ES-I3 (cell line): Measurements from ENCODE around the gene PAQR4.
"Not testable (repeated sequence)": the region's sequence is repeated elsewhere in the genome, so short reads cannot be mapped to it uniquely, and the experiment has no call there.

ENCODE experiments used
- H3K36me3 ChIP-seq: 2 replicates; pipeline ENCODE4 v1.6.1; 2013; ENCODE audit warnings: mild to moderate bottlenecking, low read length, control low read depth, moderate library complexity; ENCODE audit not compliant: insufficient read depth
- H3K4me1 ChIP-seq: 2 replicates; pipeline ENCODE4 v1.6.1; 2013; ENCODE audit warnings: mild to moderate bottlenecking, control low read depth, low read length; ENCODE audit not compliant: insufficient read depth
- H3K9ac ChIP-seq: 2 replicates; pipeline ENCODE4 v1.6.1; 2013; ENCODE audit warnings: low read depth, mild to moderate bottlenecking, low read length, moderate library complexity
- H3K9me3 ChIP-seq: 2 replicates; pipeline ENCODE4 v1.6.1; 2013; ENCODE audit warnings: mild to moderate bottlenecking, low read length, moderate library complexity; ENCODE audit not compliant: control insufficient read depth, insufficient read depth

The PAQR4 gene

DNA sequence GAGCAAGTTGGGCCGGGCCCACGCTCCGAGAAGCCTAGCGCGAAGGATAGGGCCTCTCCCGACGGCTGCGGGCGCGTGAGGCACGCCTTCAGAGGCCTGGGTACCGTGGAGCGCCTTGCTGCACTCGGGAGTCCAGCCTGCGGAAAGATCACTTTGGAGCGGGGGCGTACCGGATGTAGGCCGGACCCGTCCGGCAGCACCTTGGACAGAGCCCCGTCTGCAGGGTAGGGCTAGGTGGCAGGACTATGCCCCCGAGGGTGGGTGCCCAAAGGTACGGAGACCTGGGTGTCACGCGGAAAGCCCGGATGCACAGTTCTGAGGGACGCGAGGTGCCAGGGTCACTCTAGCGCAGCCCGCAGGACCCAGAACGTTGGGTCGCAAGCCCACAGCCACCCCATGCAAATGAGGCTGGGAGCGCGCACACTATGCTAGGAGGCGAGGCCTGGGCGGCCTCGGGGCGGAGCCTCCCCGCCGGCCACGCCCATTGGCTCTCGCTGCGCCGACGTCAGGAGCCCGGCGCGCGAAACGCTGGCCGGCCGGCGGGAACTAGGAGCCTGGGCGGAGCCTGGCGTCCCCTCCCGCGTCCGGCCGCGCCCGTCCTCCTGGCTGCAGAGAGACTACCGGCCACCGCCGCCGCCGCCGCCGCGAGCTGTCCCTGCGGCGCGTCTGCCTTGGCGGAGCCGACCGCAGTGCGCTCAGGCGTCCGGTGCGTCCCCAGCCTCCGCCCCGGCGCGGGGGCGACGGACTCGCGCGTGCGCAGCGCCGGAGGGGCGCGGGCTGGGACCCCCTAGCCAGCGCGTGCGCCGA is at the start of gene PAQR4:
PAQR4 (plus strand) TSS at position 611 of the 807 bp plus-strand sequence. CDS start 327 bp downstream, outside the sequence.
- peak within 1 kb of the TSS; percentile 91 for H3K9ac ChIP-seq
- peaks cover 3% of the 10 kb centered on the region; the same call in 1 of the 2 replicates for H3K36me3 ChIP-seq
- H3K4me1 ChIP-seq, result peaks cover 6% of the 10 kb centered on the region; the same call in 1 of the 2 replicates
- no peaks in the 10 kb centered on the region for H3K9me3 ChIP-seq

DNA sequence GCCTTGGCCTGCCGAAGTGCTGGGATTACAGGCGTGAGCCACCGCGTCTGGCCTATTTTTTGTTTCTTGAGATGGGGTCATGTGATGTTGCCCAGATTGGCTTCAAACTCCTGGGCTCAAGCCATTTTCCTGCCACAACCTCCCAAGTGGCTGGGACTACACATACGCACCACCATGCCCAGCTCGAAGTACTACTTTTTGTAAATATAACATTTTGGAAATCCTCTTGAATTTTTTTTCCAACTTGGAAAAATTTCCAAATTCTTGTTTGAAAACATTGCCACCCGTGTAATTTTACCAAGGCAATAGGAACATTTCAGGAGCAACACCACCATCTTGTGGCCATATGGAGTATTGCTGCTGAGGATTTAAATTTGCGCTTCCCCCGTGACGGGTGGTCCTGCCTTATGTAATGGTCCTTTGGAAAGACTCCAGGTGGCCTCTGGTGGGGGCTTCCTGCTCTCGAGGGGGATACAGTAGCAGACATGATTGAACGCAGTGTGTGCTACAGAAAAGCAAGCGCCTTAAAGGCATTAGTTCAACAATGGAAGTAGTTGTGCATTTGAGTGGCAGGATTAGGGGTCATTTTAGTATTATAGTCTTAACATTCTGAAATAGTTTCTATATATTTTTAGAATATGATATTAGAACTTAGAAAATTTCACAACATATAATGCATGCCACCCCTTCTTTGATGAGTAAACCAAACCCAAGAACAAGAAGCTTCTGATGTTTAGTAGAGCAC is 49.5 kb upstream of the PAQR4 start:
- no peaks in the 10 kb centered on the region; the same call in 1 of the 2 replicates for H3K36me3 ChIP-seq
- no peak overlapping the region for H3K9ac ChIP-seq
- peaks cover 3% of the 10 kb centered on the region; the same call in 1 of the 2 replicates for H3K4me1 ChIP-seq

GRCh38 chr16:2923481-2923880 is 45.7 kb upstream of the PAQR4 start:
- H3K36me3 ChIP-seq, result no peaks in the 10 kb centered on the region; the same call in 1 of the 2 replicates
- peaks cover 5% of the 10 kb centered on the region; the same call in 1 of the 2 replicates for H3K4me1 ChIP-seq
- no peak overlapping the region for H3K9ac ChIP-seq
- no peaks in the 10 kb centered on the region for H3K9me3 ChIP-seq

More for the DNA sequence above, 49.5 kb upstream of the PAQR4 start:
- H3K9me3 ChIP-seq, result no peaks in the 10 kb centered on the region

GRCh38 chr16:2924901-2925755 is 44.0 kb upstream of the PAQR4 start:
- H3K36me3 ChIP-seq, result no peaks in the 10 kb centered on the region; the same call in 1 of the 2 replicates
- H3K4me1 ChIP-seq, result peaks cover 5% of the 10 kb centered on the region; the same call in 1 of the 2 replicates
- H3K9ac ChIP-seq, result peak overlapping the region; percentile 55
- H3K9me3 ChIP-seq, result no peaks in the 10 kb centered on the region

GRCh38 chr16:2925951-2926649 is 43.0 kb upstream of the PAQR4 start:
- Histone ChIP-seq H3K9me3 (no peaks in the 10 kb centered on the region), H3K4me1 (peaks cover 5% of the 10 kb centered on the region; the same call in 1 of the 2 replicates), H3K9ac (peak overlapping the region; percentile 55), H3K36me3 (no peaks in the 10 kb centered on the region; the same call in 1 of the 2 replicates)

DNA sequence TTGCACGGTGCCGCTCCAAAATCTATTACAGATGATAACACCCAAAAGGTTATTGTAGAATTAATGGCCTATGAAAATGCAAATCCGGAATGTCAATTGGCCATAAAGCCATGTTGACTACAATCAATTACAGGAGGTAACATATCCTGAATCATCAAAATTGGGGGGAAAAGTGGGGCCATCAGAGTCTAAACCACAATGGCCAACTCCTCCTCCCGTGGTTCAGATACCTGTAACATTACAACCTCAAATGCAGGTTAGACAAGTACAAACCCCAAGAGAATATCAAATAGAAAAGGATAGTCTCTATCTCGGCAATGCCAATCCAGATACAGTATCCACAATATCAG is 42.5 kb upstream of the PAQR4 start:
- H3K9me3 ChIP-seq, result no peaks in the 10 kb centered on the region
- H3K9ac ChIP-seq, result peak overlapping the region; percentile 21; the same call in 1 of the 2 replicates
- peaks cover 5% of the 10 kb centered on the region; the same call in 1 of the 2 replicates for H3K4me1 ChIP-seq
- H3K36me3 ChIP-seq, result no peaks in the 10 kb centered on the region; the same call in 1 of the 2 replicates

DNA sequence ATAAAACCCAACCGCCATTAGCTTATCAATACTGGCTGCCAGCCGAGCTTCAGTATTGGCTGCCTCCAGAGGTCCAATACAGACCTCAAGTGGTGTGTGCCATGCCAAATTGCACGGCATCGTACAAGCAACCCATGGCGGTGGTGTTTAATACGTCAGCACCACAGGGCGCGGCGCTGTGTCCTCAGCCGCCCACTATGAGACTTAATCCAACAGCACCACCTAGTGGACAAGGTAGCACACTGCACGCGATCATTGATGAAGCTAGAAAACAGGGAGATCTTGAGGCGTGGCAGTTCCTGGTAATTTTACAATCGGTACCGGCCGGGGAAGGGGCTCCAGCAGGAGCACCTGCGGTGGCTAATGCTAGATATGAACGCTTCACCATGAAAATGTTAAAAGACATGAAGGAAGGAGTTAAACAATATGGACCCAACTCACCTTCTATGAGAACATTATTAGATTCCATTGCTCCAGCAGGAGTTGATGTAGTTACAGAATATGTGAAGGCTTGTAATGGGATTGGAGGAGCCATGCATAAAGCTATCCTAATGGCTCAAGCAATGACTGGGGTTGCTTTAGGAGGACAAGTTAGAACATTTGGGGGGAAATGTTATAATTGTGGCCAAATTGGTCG is 42.0 kb upstream of the PAQR4 start:
- no peaks in the 10 kb centered on the region; the same call in 1 of the 2 replicates for H3K36me3 ChIP-seq
- H3K9me3 ChIP-seq, result no peaks in the 10 kb centered on the region
- peak overlapping the region; percentile 21; the same call in 1 of the 2 replicates for H3K9ac ChIP-seq
- H3K4me1 ChIP-seq, result peaks cover 5% of the 10 kb centered on the region; the same call in 1 of the 2 replicates

- H3K36me3 ChIP-seq, H3K4me1 ChIP-seq, H3K9me3 ChIP-seq, H3K9ac ChIP-seq: not testable (repeated sequence)
Measured at GRCh38 chr16:2928151-2928550, 41.0 kb upstream of the PAQR4 start.

GRCh38 chr16:2928796-2929195 is 40.4 kb upstream of the PAQR4 start:
- Histone ChIP-seq H3K9ac (no peak overlapping the region), H3K36me3 (no peaks in the 10 kb centered on the region), H3K9me3 (no peaks in the 10 kb centered on the region), H3K4me1 (peaks cover 5% of the 10 kb centered on the region; the same call in 1 of the 2 replicates)

GRCh38 chr16:2929693-2930092 is 39.5 kb upstream of the PAQR4 start:
- Histone ChIP-seq H3K9me3 (no peaks in the 10 kb centered on the region), H3K9ac (no peak overlapping the region), H3K36me3 (no peaks in the 10 kb centered on the region), H3K4me1 (peaks cover 2% of the 10 kb centered on the region; the same call in 1 of the 2 replicates)

- Histone ChIP-seq H3K9ac (no peak overlapping the region), H3K4me1 (no peaks in the 10 kb centered on the region; the same call in 1 of the 2 replicates), H3K9me3 (no peaks in the 10 kb centered on the region), H3K36me3 (no peaks in the 10 kb centered on the region)
Measured at GRCh38 chr16:2930236-2930635, 38.9 kb upstream of the PAQR4 start.

- H3K9ac ChIP-seq, H3K4me1 ChIP-seq, H3K36me3 ChIP-seq, H3K9me3 ChIP-seq: not testable (repeated sequence)
Measured at GRCh38 chr16:2931231-2931914, 37.8 kb upstream of the PAQR4 start.
